K562 (cell line): ENCODE results near the gene EMP2. TPM values are rescaled to one million over a fixed set of nuclear protein-coding genes. Genes with fewer than 3 reads are reported as not detected.
A peak's percentile ranks its signal among the peaks of the same experiment; 100 is the strongest.

ENCODE experiments used
- ATAC-seq: fragments of 200-7000 bp; cut with Tn5 transposase; 3 replicates; pipeline ENCODE4 v1.9.1; 2020; ENCODE audit warnings: moderate library complexity
- BruUV-seq: library from RNA; stranded (reverse); fragments of 400-500 nt; replicated peaks from 2 replicates; lab custom pipeline; 2021; lab: Mats Ljungman, UMichigan
- CTCF ChIA-PET: fragments of 300-600 bp; formaldehyde crosslinking; extraction: SDS; loops from one replicate; lab custom pipeline; 2021; ENCODE audit warnings: low intra/inter-chr PET ratio; lab: Yijun Ruan, JAX
- POLR2A ChIA-PET: fragments of 300-600, 350-650 bp; sonication (Branson Sonifier 250); formaldehyde crosslinking; extraction: SDS; loops from one replicate; lab custom pipeline; 2021; ENCODE audit warnings: antibody characterized with exemption, inconsistent platforms; lab: Yijun Ruan, JAX
- DNase-seq, 4 experiments: peaks; one replicate each; pipeline versions ENCODE4 v3.0.0 to v3.0.0-alpha.2; 2011 to 2018; ENCODE audit warnings: low spot score in 3 of 4, mixed read lengths in 3 of 4; ENCODE audit errors: extremely low read depth in 1 of 4
- FAIRE-seq: peaks from 2 replicates; lab custom pipeline; 2011; peaks lifted over from hg19 to GRCh38; lab: Jason Lieb, UNC
- H2AFZ ChIP-seq: 2 replicates; pipeline ENCODE4 v1.6.0; 2011; ENCODE audit warnings: low read depth, low read length, control low read depth, inconsistent platforms
- H3K27ac ChIP-seq: fragments of 200-600 bp; 3 replicates; pipeline ENCODE4 v1.8.0; 2011; ENCODE audit warnings: low read depth, mild to moderate bottlenecking, control low read depth, inconsistent platforms, low read length, moderate library complexity, mixed read lengths; ENCODE audit errors: extremely low read depth
- H3K27me3 ChIP-seq, 2 experiments: fragments of 300-600 bp in 1 of 2; 2 replicates in 1 of 2; 3 replicates in 1 of 2; pipeline versions ENCODE4 v1.6.0 to v1.8.0; 2011; ENCODE audit warnings: inconsistent platforms in 2 of 2, low read length in 2 of 2, mild to moderate bottlenecking in 1 of 2, mixed read lengths in 1 of 2, moderate library complexity in 1 of 2; ENCODE audit not compliant: control insufficient read depth in 2 of 2, insufficient read depth in 2 of 2
- H3K36me3 ChIP-seq: fragments of 300-600 bp; 3 replicates; pipeline ENCODE4 v1.8.0; 2011; ENCODE audit warnings: mild to moderate bottlenecking, low read length, inconsistent platforms; ENCODE audit not compliant: control insufficient read depth, insufficient read depth
- H3K4me1 ChIP-seq, 2 experiments: fragments of 200-600 bp in 1 of 2; replicated peaks in 1 of 2; 2 replicates in 1 of 2; 3 replicates in 1 of 2; pipeline versions ENCODE4 v1.5.1 to v1.8.0; 2011; ENCODE audit warnings: inconsistent platforms in 2 of 2, low read length in 2 of 2, mild to moderate bottlenecking in 1 of 2, mixed read lengths in 1 of 2, moderate library complexity in 1 of 2; ENCODE audit not compliant: control insufficient read depth in 2 of 2, insufficient read depth in 2 of 2
- H3K4me2 ChIP-seq: 2 replicates; pipeline ENCODE4 v1.6.1; 2011; ENCODE audit warnings: low read length, control low read depth, inconsistent platforms, mixed read lengths; ENCODE audit not compliant: insufficient read depth
- H3K4me3 ChIP-seq: fragments of 200-600 bp; sonication (generic), shearing (Covaris generic); 2 replicates; pipeline ENCODE4 v1.5.1; 2016; ENCODE audit warnings: control low read depth, inconsistent platforms
- H3K79me2 ChIP-seq: fragments of 200-600 bp; 3 replicates; pipeline ENCODE4 v1.8.0; 2011; ENCODE audit warnings: low read length, inconsistent platforms; ENCODE audit not compliant: control insufficient read depth, insufficient read depth
- H3K9ac ChIP-seq, 2 experiments: 2 replicates each; pipeline versions ENCODE4 v1.6.0 to v1.6.1; 2011; ENCODE audit warnings: low read depth in 2 of 2, low read length in 2 of 2, control low read depth in 1 of 2, inconsistent platforms in 1 of 2, mild to moderate bottlenecking in 1 of 2, mixed read lengths in 1 of 2; ENCODE audit not compliant: insufficient read depth in 1 of 2
- H3K9me1 ChIP-seq: one replicate; pipeline ENCODE4 v1.6.0; 2011; ENCODE audit warnings: inconsistent platforms, mild to moderate bottlenecking, low read length, moderate library complexity; ENCODE audit not compliant: control insufficient read depth, insufficient read depth
- H3K9me3 ChIP-seq: replicated peaks from 2 replicates; pipeline ENCODE4 v1.5.1; 2011; ENCODE audit warnings: low read depth, low read length, inconsistent platforms; ENCODE audit not compliant: control insufficient read depth, insufficient read depth
- H4K20me1 ChIP-seq: replicated peaks from 2 replicates; pipeline ENCODE4 v1.6.1; 2011; ENCODE audit warnings: low read length, inconsistent platforms, mixed read lengths; ENCODE audit not compliant: control insufficient read depth, insufficient read depth
- ARNT ChIP-seq, 2 experiments: fragments of 450-650 bp; IDR thresholded peaks; 2 replicates each; pipeline ENCODE4 v1.6.1; 2016; ENCODE audit warnings: mild to moderate bottlenecking in 1 of 2
- CBX5 ChIP-seq: IDR thresholded peaks from 2 replicates; pipeline ENCODE4 v1.6.1; 2014; ENCODE audit warnings: low read depth, borderline replicate concordance
- CEBPZ ChIP-seq: fragments of 150-350 bp; IDR thresholded peaks from 2 replicates; pipeline ENCODE4 v1.6.1; 2014; ENCODE audit warnings: low read depth, mild to moderate bottlenecking, low read length, borderline replicate concordance
- HBP1 ChIP-seq: fragments of 450-650 bp; formaldehyde crosslinking; IDR thresholded peaks from 2 replicates; pipeline ENCODE4 v1.4.0; 2022; ENCODE audit warnings: missing genetic modification characterization
- L3MBTL2 ChIP-seq: fragments of 450-650 bp; IDR thresholded peaks from 2 replicates; pipeline ENCODE4 v1.6.1; 2016; ENCODE audit warnings: mild to moderate bottlenecking, moderate library complexity
- NCOA4 ChIP-seq: fragments of 450-650 bp; IDR thresholded peaks from 2 replicates; pipeline ENCODE4 v1.6.1; 2018; ENCODE audit warnings: mild to moderate bottlenecking; ENCODE audit not compliant: partially characterized antibody
- NR2C1 ChIP-seq, 2 experiments: fragments of 450-650 bp; IDR thresholded peaks; 2 replicates each; pipeline ENCODE4 v1.6.1; 2017; ENCODE audit warnings: mild to moderate bottlenecking in 2 of 2, antibody characterized with exemption in 1 of 2, inconsistent platforms in 1 of 2, missing compliant biosample characterization in 1 of 2, missing genetic modification characterization in 1 of 2
- PBX2 ChIP-seq, 2 experiments: IDR thresholded peaks in 1 of 2; conservative IDR thresholded peaks in 1 of 2; 2 replicates each; pipeline ENCODE4 v1.6.1; 2016; ENCODE audit warnings: low read depth in 2 of 2, mild to moderate bottlenecking in 1 of 2, missing compliant biosample characterization in 1 of 2, missing genetic modification characterization in 1 of 2, moderate library complexity in 1 of 2
- POLR2A ChIP-seq: fragments of 450-650 bp; conservative IDR thresholded peaks from 2 replicates; pipeline ENCODE4 v1.6.1; 2016
- RBM22 ChIP-seq: fragments of 200-400 bp; formaldehyde crosslinking; IDR thresholded peaks from 2 replicates; pipeline ENCODE4 v1.6.1; 2018; ENCODE audit warnings: low read length, low read depth; ENCODE audit not compliant: poor library complexity, severe bottlenecking
- SMAD2 ChIP-seq: fragments of 150-350 bp; IDR thresholded peaks from 2 replicates; pipeline ENCODE4 v1.6.1; 2014; ENCODE audit warnings: low read depth, mild to moderate bottlenecking, low read length
- THRA ChIP-seq: fragments of 450-650 bp; IDR thresholded peaks from 2 replicates; pipeline ENCODE4 v1.6.1; 2017; ENCODE audit warnings: mild to moderate bottlenecking, moderate library complexity
- WGBS: fragments of 100-300 bp; shearing (Covaris generic); methylation state at CpG from one replicate; pipeline ENCODE4 v1.1.6; 2016; ENCODE audit warnings: low coverage, mixed read lengths; ENCODE audit not compliant: insufficient coverage; ENCODE audit errors: missing lambda C conversion rate; 5-methylcytosine and 5-hydroxymethylcytosine counted together
- in situ Hi-C: fragments of 300-500 bp; cut with MboI; formaldehyde crosslinking; loops from 4 replicates; pipeline ENCODE4 v1.15.0; 2018; ENCODE audit warnings: inconsistent platforms, mixed read lengths
- intact Hi-C: fragments of 100-400 bp; cut with micrococcal nuclease; formaldehyde crosslinking; loops from 2 replicates; pipeline ENCODE4 v1.14.2; 2022
- polyA plus RNA-seq, 8 experiments: library from polyadenylated mRNA; depleted of rRNA in 4 of 8; stranded (reverse) in 5 of 8; unstranded in 3 of 8; fragments of >200 nt; fragmentation: Nextera tagmentation in 2 of 8; fragmentation: Illumina TruSeq in 1 of 8; extraction: Ambion mirVana in 2 of 8; extraction: Trizol in 1 of 8; gene quantifications; 2 replicates each; pipeline versions ENCODE4 v1.2.1 to v1.2.3, GENCODE V29; 2011 to 2014; ENCODE audit warnings: inconsistent platforms in 1 of 8, missing spikeins in 1 of 8
- total RNA-seq, 7 experiments: library from RNA; depleted of rRNA in 6 of 7; stranded (reverse); fragments of >200 nt in 6 of 7; fragmentation: Illumina TruSeq in 2 of 7; extraction: Trizol in 2 of 7; gene quantifications; 2 replicates each; pipeline versions ENCODE4 v1.2.1 to v1.2.3, GENCODE V29; 2011 to 2021; ENCODE audit warnings: low replicate concordance in 1 of 7

EMP2 gene
- total and polyA plus RNA-seq, 9 of the 15 experiments (the other 6 are each of a cell fraction or from before 2014, with no cell fraction given), result 0.73 to 6.2 (median 3.1) TPM

GRCh38 chr16:10501016-10501607 is 79.3 kb downstream of the EMP2 start:
- in situ Hi-C loops, result no loop called here
- TF ChIP-seq ARNT (IDR thresholded peaks at IDR 0.05) (0 out of 4 replicates have a peak, but pooled peaks of 1 of the 2 experiments have one; percentile 29), HBP1 (CRISPR knock-in tag) (no peak), SMAD2 (no peak), POLR2A (no peak), L3MBTL2 (no peak), RBM22 (no peak), NR2C1 (IDR thresholded peaks at IDR 0.05) (no peak), NR2C1 (tag; IDR thresholded peaks at IDR 0.05) (peak; percentile 23; the same call in 1 of the 2 replicates), NCOA4 (no peak), CEBPZ (no peak), THRA (no peak), PBX2 (CRISPR knock-in tag; IDR thresholded peaks at IDR 0.05; ENCODE audit: low read depth) (no peak), PBX2 (tag; conservative IDR thresholded peaks at IDR 0.05; ENCODE audit: low read depth) (no peak), CBX5 (peak; percentile 30; the same call in 1 of the 2 replicates)

More at GRCh38 chr16:10501016-10501607, 79.3 kb downstream of the EMP2 start:
- Histone ChIP-seq H3K27ac (peak overlapping the region; percentile 50), H3K9me3 (peaks cover 17% of the 10 kb centered on the region), H2AFZ (0 out of 2 replicates have a peak overlapping the region, but pooled peaks have one; percentile 7), H3K4me1 (peaks cover 6 to 17% of the 10 kb centered on the region in 2 experiments), H3K79me2 (no peaks in the 10 kb centered on the region), H3K9ac (no peak overlapping the region), H4K20me1 (no peaks in the 10 kb centered on the region), H3K36me3 (no peaks in the 10 kb centered on the region), H3K4me3 (no peak overlapping the region), H3K4me2 (no peak overlapping the region), H3K27me3 (no peaks in the 10 kb centered on the region), H3K9me1 (no peaks in the 10 kb centered on the region)
- ChIA-PET CTCF (interaction anchor here (0.6 kb wide), 1 partner anchor 245 kb away, joined by 3 read pairs; no protein-coding TSS in a partner anchor), POLR2A (interaction anchor here (0.7 kb wide), 1 partner anchor 112 kb away, joined by 3 read pairs; no protein-coding TSS in a partner anchor)
- WGBS, result 52% methylated on average over 2 of the region's 2 CpGs
- BruUV-seq, result no TSS peak
- intact Hi-C loops, result loop anchor here (2.0 kb wide), 1 partner anchor 138 kb away; no protein-coding TSS in a partner anchor
- DNase-seq, result peak; percentile 40 to 90 (median 63)
- peak; percentile 83 for FAIRE-seq
- peak; percentile 84 for ATAC-seq
